ENCODE results near the gene HAS3. TPM values are rescaled to one million over a fixed set of nuclear protein-coding genes. Genes with fewer than 3 reads are reported as not detected.

Gene HAS3
- total RNA-seq, 1 experiment from 2014 or later = 8.3 TPM

- Histone ChIP-seq H3K4me1 (peaks cover 14% of the 10 kb centered on the region; the same call in 1 of the 2 replicates), H3K9me3 (no peaks in the 10 kb centered on the region), H3K36me3 (ENCODE audit: control insufficient read depth, insufficient read depth, low read length) (no peaks in the 10 kb centered on the region; the same call in 1 of the 2 replicates), H3K4me3 (ENCODE audit: low read depth, low read length) (peak overlapping the region; percentile 54), H3K27me3 (replicated peaks; ENCODE audit: control insufficient read depth, insufficient read depth, low read length) (no peaks in the 10 kb centered on the region)
- H3K9me3 Mint-ChIP-seq (ENCODE audit: unreplicated experiment) = no peaks in the 10 kb centered on the region
- H3K36me3 Mint-ChIP-seq (ENCODE audit: insufficient read depth, unreplicated experiment) = peaks cover 71% of the 10 kb centered on the region
- no peaks in the 10 kb centered on the region for H3K27me3 Mint-ChIP-seq (ENCODE audit: insufficient read depth, unreplicated experiment)
- H3K27ac Mint-ChIP-seq (ENCODE audit: unreplicated experiment) = peak overlapping the region; percentile 92
- no peak for TF ChIP-seq CTCF (IDR thresholded peaks at IDR 0.05; ENCODE audit: insufficient read depth in 1 of 2, low read depth in 1 of 2, low read length in 1 of 2, severe bottlenecking in 1 of 2, unreplicated experiment in 1 of 2)
- H3K4me1 Mint-ChIP-seq (ENCODE audit: low read depth, unreplicated experiment) = peaks cover 5% of the 10 kb centered on the region
- ChIA-PET POLR2A (interaction anchor here (0.6 to 1.2 kb wide), 3 partner anchors 55 to 158 kb away, joined by 3 to 21 read pairs (median 10); partner anchors contain the start of gene SNTB2), CTCF (interaction anchor here (0.5 to 1.8 kb wide), 3 partner anchors 61 to 284 kb away, joined by 4 read pairs; no protein-coding TSS in a partner anchor)
- H3K4me3 Mint-ChIP-seq (ENCODE audit: unreplicated experiment) = peak overlapping the region; percentile 96
- no TSS peak for BruUV-seq (replicated peaks)
- intact Hi-C loops (cut with micrococcal nuclease; ENCODE audit: unreplicated experiment) = no loop called here
- DNase-seq = peak; percentile 93 to 95
These were observed 26.5 kb downstream of the HAS3 start for GRCh38 chr16:69131839-69132423.

GRCh38 chr16:69132424-69133252 lies 27.2 kb downstream of the HAS3 start, which contains the start of the genes CHTF8 and UTP4:
TSS of gene CHTF8 (minus strand) at chr16:69132588. CDS start at chr16:69121458, 11,130 bp downstream.
TSS of gene UTP4 (plus strand) at chr16:69132649. CDS start at chr16:69133460, 811 bp downstream.
- no peak for TF ChIP-seq CTCF (IDR thresholded peaks at IDR 0.05; ENCODE audit: insufficient read depth in 1 of 2, low read depth in 1 of 2, low read length in 1 of 2, severe bottlenecking in 1 of 2, unreplicated experiment in 1 of 2)
- Mint-ChIP-seq H3K27me3 (ENCODE audit: insufficient read depth, unreplicated experiment) (no peaks in the 10 kb centered on the region), H3K36me3 (ENCODE audit: insufficient read depth, unreplicated experiment) (peaks cover 71% of the 10 kb centered on the region), H3K9me3 (ENCODE audit: unreplicated experiment) (no peaks in the 10 kb centered on the region), H3K27ac (ENCODE audit: unreplicated experiment) (peak within 1 kb of the TSS; percentile 92), H3K4me3 (ENCODE audit: unreplicated experiment) (peak within 1 kb of the TSS; percentile 96), H3K4me1 (ENCODE audit: low read depth, unreplicated experiment) (peaks cover 5% of the 10 kb centered on the region)
- Histone ChIP-seq H3K4me1 (peaks cover 14% of the 10 kb centered on the region; the same call in 1 of the 2 replicates), H3K36me3 (ENCODE audit: control insufficient read depth, insufficient read depth, low read length) (no peaks in the 10 kb centered on the region; the same call in 1 of the 2 replicates), H3K4me3 (ENCODE audit: low read depth, low read length) (peak within 1 kb of the TSS; percentile 54), H3K27me3 (replicated peaks; ENCODE audit: control insufficient read depth, insufficient read depth, low read length) (no peaks in the 10 kb centered on the region), H3K9me3 (no peaks in the 10 kb centered on the region)
- ChIA-PET CTCF (interaction anchor here (0.6 to 1.8 kb wide), 7 partner anchors 9 to 323 kb away, joined by 3 to 8 read pairs (median 4); partner anchors contain the start of gene HAS3), POLR2A (interaction anchor here (0.5 to 1.2 kb wide), 18 partner anchors 14 to 406 kb away, joined by 3 to 7 read pairs (median 3); partner anchors contain the start of genes CDH1 and SNTB2)
- DNase-seq = peak; percentile 91 to 95
- BruUV-seq (replicated peaks) = no TSS peak
- intact Hi-C loops (cut with micrococcal nuclease; ENCODE audit: unreplicated experiment) = no loop called here

All from Caco-2 (cell line).